PC-3 (cell line): ENCODE results near the gene SFRP2.

Experiments used
- EZH2 ChIP-seq: fragments of 300-600 bp; sonication (generic); IDR thresholded peaks from one replicate; pipeline ENCODE4 v1.6.1; 2017; ENCODE audit warnings: antibody characterized with exemption, mild to moderate bottlenecking, low read length; ENCODE audit not compliant: unreplicated experiment
- EZH2phosphoT487 ChIP-seq: fragments of 300-600 bp; sonication (generic); IDR thresholded peaks from 2 replicates; pipeline ENCODE4 v1.6.1; 2018; ENCODE audit warnings: mild to moderate bottlenecking, antibody characterized with exemption, low read length, borderline replicate concordance
- TF ChIP-seq, protein P1 (sequence below): fragments of 300-600 bp; sonication (generic); conservative IDR thresholded peaks from 2 replicates; pipeline ENCODE4 v1.5.1; 2017; ENCODE audit warnings: antibody characterized with exemption, low read depth, mild to moderate bottlenecking, low read length

GRCh38 chr4:153787575-153787974 is 1.3 kb downstream of the SFRP2 start:
- TF ChIP-seq, protein P1, sequence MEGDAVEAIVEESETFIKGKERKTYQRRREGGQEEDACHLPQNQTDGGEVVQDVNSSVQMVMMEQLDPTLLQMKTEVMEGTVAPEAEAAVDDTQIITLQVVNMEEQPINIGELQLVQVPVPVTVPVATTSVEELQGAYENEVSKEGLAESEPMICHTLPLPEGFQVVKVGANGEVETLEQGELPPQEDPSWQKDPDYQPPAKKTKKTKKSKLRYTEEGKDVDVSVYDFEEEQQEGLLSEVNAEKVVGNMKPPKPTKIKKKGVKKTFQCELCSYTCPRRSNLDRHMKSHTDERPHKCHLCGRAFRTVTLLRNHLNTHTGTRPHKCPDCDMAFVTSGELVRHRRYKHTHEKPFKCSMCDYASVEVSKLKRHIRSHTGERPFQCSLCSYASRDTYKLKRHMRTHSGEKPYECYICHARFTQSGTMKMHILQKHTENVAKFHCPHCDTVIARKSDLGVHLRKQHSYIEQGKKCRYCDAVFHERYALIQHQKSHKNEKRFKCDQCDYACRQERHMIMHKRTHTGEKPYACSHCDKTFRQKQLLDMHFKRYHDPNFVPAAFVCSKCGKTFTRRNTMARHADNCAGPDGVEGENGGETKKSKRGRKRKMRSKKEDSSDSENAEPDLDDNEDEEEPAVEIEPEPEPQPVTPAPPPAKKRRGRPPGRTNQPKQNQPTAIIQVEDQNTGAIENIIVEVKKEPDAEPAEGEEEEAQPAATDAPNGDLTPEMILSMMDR = no peak
- TF ChIP-seq EZH2phosphoT487 (no peak), EZH2 (no peak)
